ENCODE data around the gene CA4. TPM values are rescaled to one million over a fixed set of nuclear protein-coding genes. Genes with fewer than 3 reads are reported as not detected.
A peak's percentile ranks its signal among the peaks of the same experiment; 100 is the strongest.

Gene CA4
- total and polyA plus RNA-seq, 9 of the 15 experiments (the other 6 are each of a cell fraction or from before 2014, with no cell fraction given) = 0.13 TPM; not detected in 7

DNA sequence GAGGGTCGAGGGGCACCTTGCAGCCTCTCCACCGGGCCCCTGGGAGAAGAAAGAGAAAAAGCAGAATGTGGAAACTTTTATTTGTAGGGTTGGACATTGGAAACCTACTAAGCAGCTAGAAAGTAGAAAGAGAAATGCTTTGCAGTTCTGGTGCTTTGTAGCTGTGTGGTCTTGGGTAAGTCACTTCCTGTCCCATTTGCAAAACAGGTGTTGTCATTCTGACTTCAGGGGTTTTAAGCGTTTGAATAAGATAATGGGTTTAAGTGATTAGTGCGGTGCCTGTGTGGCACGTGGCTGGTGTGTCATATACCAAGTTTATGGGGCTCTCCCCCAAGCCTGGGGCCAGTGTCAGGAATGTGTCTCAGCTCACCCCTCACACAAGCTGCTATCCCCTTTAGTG lies 1.6 kb downstream of the CA4 start:
- Histone ChIP-seq H3K9ac (ENCODE audit: insufficient read depth in 1 of 2, low read depth in 2 of 2, low read length in 2 of 2) (no peak overlapping the region), H4K20me1 (replicated peaks; ENCODE audit: control insufficient read depth, insufficient read depth, low read length) (no peaks in the 10 kb centered on the region; the same call in 1 of the 2 replicates), H3K36me3 (ENCODE audit: control insufficient read depth, insufficient read depth, low read length) (no peaks in the 10 kb centered on the region), H3K9me1 (ENCODE audit: control insufficient read depth, insufficient read depth, low read length) (no peaks in the 10 kb centered on the region), H3K9me3 (replicated peaks; ENCODE audit: control insufficient read depth, insufficient read depth, low read depth, low read length) (no peaks in the 10 kb centered on the region), H3K4me2 (ENCODE audit: insufficient read depth, low read length) (no peak overlapping the region), H3K4me3 (no peak overlapping the region), H3K4me1 (replicated peaks in 1 of 2; ENCODE audit: control insufficient read depth in 2 of 2, insufficient read depth in 2 of 2, low read length in 2 of 2) (peaks cover 0 to 20% of the 10 kb centered on the region in 2 experiments; a peak in 2 of 5 replicates), H3K27ac (ENCODE audit: extremely low read depth, low read depth, low read length) (no peak overlapping the region), H3K79me2 (ENCODE audit: control insufficient read depth, insufficient read depth, low read length) (no peaks in the 10 kb centered on the region), H3K27me3 (ENCODE audit: control insufficient read depth in 2 of 2, insufficient read depth in 2 of 2, low read length in 2 of 2) (peaks cover 38 to 90% of the 10 kb centered on the region in 2 experiments; a peak in 4 of 5 replicates), H2AFZ (ENCODE audit: low read depth, low read length) (no peak overlapping the region)
- BruUV-seq (replicated peaks) = no TSS peak
- ChIA-PET CTCF (ENCODE audit: low intra/inter-chr PET ratio) (no interaction called here), POLR2A (interaction anchor here (1.1 to 1.3 kb wide), 2 partner anchors 10 to 12 kb away, joined by 3 to 4 read pairs; no protein-coding TSS in a partner anchor)
- ATAC-seq (no peak), FAIRE-seq (no peak), DNase-seq (ENCODE audit: extremely low read depth in 1 of 4, low spot score in 3 of 4) (no peak)
- intact Hi-C loops (cut with micrococcal nuclease) = no loop called here
- in situ Hi-C loops (cut with MboI) = no loop called here
- 1% methylated on average over 5 of the region's 5 CpGs for WGBS (ENCODE audit: insufficient coverage, low coverage, missing lambda C conversion rate)
- TF ChIP-seq HES1 (IDR thresholded peaks at IDR 0.05; ENCODE audit: low read depth) (peak; percentile 63; the same call in 1 of the 2 replicates), ASH1L (IDR thresholded peaks at IDR 0.05; ENCODE audit: borderline replicate concordance, low read depth, partially characterized antibody) (no peak)

DNA sequence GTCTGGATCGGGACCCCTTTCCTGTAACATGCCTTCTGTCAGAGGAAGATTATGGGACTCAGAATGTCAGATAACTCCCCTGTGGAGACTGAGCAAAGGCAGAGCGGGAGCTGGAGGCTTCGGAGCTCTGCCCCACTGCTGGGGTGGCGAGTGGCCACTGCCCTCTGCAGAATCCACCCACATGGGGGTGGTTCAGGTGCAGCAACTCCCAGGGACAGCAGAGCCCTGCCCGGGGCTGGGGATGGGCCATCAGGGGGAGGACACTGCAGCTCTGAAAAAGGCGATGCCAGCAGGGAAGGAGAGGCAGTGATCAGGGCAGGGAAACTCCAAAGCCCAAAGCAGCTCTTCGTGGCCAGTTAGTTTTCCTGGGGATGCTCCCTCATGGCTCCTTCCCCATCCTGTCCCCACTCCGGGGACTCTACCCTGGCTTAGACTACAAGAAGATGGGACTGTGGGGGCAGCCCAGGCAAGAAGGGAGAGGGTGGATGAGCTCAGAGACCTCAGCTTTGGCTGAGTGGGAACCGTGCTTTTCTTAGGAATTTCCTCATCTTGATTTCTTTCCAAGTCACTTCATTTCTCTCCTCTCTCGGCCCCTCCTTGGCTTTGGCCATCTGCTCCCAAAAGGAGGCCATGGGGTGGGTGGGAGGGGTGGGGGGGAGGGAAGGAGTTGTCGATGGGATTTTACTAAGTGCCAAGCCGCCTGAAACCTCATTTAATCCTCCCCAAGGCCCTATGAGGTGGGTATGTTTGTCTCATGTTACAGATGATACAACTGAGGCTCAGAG lies 4.0 kb downstream of the CA4 start:
- ATAC-seq = no peak
- Histone ChIP-seq H3K4me1 (replicated peaks in 1 of 2; ENCODE audit: control insufficient read depth in 2 of 2, insufficient read depth in 2 of 2, low read length in 2 of 2) (peaks cover 0 to 23% of the 10 kb centered on the region in 2 experiments; a peak in 2 of 5 replicates), H3K36me3 (ENCODE audit: control insufficient read depth, insufficient read depth, low read length) (no peaks in the 10 kb centered on the region), H3K9me3 (replicated peaks; ENCODE audit: control insufficient read depth, insufficient read depth, low read depth, low read length) (no peaks in the 10 kb centered on the region), H3K9ac (ENCODE audit: insufficient read depth in 1 of 2, low read depth in 2 of 2, low read length in 2 of 2) (peak overlapping the region in 1 of 2 experiments; percentile 68; a peak in 1 of 4 replicates), H3K27ac (ENCODE audit: extremely low read depth, low read depth, low read length) (no peak overlapping the region), H3K27me3 (ENCODE audit: control insufficient read depth in 2 of 2, insufficient read depth in 2 of 2, low read length in 2 of 2) (peaks cover 30 to 89% of the 10 kb centered on the region in 2 experiments; a peak in 4 of 5 replicates), H3K79me2 (ENCODE audit: control insufficient read depth, insufficient read depth, low read length) (no peaks in the 10 kb centered on the region), H3K9me1 (ENCODE audit: control insufficient read depth, insufficient read depth, low read length) (no peaks in the 10 kb centered on the region), H3K4me3 (no peak overlapping the region), H2AFZ (ENCODE audit: low read depth, low read length) (no peak overlapping the region), H3K4me2 (ENCODE audit: insufficient read depth, low read length) (no peak overlapping the region), H4K20me1 (replicated peaks; ENCODE audit: control insufficient read depth, insufficient read depth, low read length) (no peaks in the 10 kb centered on the region; the same call in 1 of the 2 replicates)
- no TSS peak for BruUV-seq (replicated peaks)
- ChIA-PET CTCF (ENCODE audit: low intra/inter-chr PET ratio) (no interaction called here), POLR2A (interaction anchor here (0.7 kb wide), 1 partner anchor 18 kb away, joined by 4 read pairs; no protein-coding TSS in a partner anchor)
- in situ Hi-C loops (cut with MboI) = no loop called here
- WGBS (ENCODE audit: insufficient coverage, low coverage, missing lambda C conversion rate) = 2% methylated on average over 10 of the region's 12 CpGs
- no peak for FAIRE-seq
- no peak for DNase-seq (ENCODE audit: extremely low read depth in 1 of 4, low spot score in 3 of 4)
- intact Hi-C loops (cut with micrococcal nuclease) = no loop called here
- TF ChIP-seq ZNF609 (CRISPR knock-in tag; IDR thresholded peaks at IDR 0.05; ENCODE audit: borderline replicate concordance) (no peak), FOXA1 (IDR thresholded peaks at IDR 0.05; ENCODE audit: borderline replicate concordance) (no peak), IFI16 (CRISPR knock-in tag; IDR thresholded peaks at IDR 0.05) (no peak)
